ENCODE measurements around the gene CHN1.

DNA sequence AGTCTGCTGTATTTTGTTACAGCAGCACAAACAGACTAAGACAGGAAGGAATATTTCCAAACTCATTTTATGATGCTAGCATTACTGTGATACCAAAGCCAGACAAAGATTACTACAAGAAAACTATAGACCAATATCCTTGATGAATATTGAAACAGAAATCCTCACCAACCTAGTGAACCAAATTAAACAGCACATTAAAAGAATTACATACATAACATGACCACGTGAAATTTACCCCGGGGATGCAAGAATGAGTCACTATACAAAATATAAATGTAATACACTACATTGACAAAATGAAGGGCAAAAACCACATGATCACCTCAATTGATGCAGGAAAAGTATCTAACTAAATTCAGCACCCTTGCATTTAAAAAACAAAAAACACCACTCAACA, 112.6 kb downstream of the CHN1 start:
- TF ChIP-seq POLR2A (IDR thresholded peaks at IDR 0.05; ENCODE audit: control extremely low read depth in 1 of 2, low read depth in 2 of 2, low read length in 2 of 2) = no peak
- TF ChIP-seq, protein P1, sequence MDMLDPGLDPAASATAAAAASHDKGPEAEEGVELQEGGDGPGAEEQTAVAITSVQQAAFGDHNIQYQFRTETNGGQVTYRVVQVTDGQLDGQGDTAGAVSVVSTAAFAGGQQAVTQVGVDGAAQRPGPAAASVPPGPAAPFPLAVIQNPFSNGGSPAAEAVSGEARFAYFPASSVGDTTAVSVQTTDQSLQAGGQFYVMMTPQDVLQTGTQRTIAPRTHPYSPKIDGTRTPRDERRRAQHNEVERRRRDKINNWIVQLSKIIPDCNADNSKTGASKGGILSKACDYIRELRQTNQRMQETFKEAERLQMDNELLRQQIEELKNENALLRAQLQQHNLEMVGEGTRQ (IDR thresholded peaks at IDR 0.05; ENCODE audit: low read length) = no peak
- TF ChIP-seq, protein P2, sequence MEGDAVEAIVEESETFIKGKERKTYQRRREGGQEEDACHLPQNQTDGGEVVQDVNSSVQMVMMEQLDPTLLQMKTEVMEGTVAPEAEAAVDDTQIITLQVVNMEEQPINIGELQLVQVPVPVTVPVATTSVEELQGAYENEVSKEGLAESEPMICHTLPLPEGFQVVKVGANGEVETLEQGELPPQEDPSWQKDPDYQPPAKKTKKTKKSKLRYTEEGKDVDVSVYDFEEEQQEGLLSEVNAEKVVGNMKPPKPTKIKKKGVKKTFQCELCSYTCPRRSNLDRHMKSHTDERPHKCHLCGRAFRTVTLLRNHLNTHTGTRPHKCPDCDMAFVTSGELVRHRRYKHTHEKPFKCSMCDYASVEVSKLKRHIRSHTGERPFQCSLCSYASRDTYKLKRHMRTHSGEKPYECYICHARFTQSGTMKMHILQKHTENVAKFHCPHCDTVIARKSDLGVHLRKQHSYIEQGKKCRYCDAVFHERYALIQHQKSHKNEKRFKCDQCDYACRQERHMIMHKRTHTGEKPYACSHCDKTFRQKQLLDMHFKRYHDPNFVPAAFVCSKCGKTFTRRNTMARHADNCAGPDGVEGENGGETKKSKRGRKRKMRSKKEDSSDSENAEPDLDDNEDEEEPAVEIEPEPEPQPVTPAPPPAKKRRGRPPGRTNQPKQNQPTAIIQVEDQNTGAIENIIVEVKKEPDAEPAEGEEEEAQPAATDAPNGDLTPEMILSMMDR (IDR thresholded peaks at IDR 0.05; ENCODE audit: control extremely low read depth in 1 of 3, insufficient read depth in 1 of 3, low read depth in 1 of 3, low read length in 3 of 3) = no peak
- TF ChIP-seq CREB1 (IDR thresholded peaks at IDR 0.05) = no peak
- TF ChIP-seq TBP (IDR thresholded peaks at IDR 0.05; ENCODE audit: low read depth, low read length) = no peak
- TF ChIP-seq TEAD4 (IDR thresholded peaks at IDR 0.05; ENCODE audit: low read depth, low read length) = no peak
- TF ChIP-seq MAFK (IDR thresholded peaks at IDR 0.05; ENCODE audit: low read depth, low read length) = no peak
- no peak for TF ChIP-seq RAD21 (IDR thresholded peaks at IDR 0.05 in 1 of 2, conservative IDR thresholded peaks at IDR 0.05 in 1 of 2; ENCODE audit: low read depth in 2 of 2, low read length in 2 of 2)
- no peak for TF ChIP-seq SIN3A (conservative IDR thresholded peaks at IDR 0.05 in 1 of 2, IDR thresholded peaks at IDR 0.05 in 1 of 2; ENCODE audit: low read depth in 1 of 2, low read length in 2 of 2)
- TF ChIP-seq EZH2 (IDR thresholded peaks at IDR 0.05; ENCODE audit: low read depth, low read length, severe bottlenecking) = no peak
- no peak for TF ChIP-seq SRF (IDR thresholded peaks at IDR 0.05; ENCODE audit: low read depth, low read length)

All from H1 (cell line).